GM10266 (cell line): ENCODE results near the gene CEP83.
A peak's percentile ranks its signal among the peaks of the same experiment; 100 is the strongest.
"Not testable (repeated sequence)": the region's sequence is repeated elsewhere in the genome, so short reads cannot be mapped to it uniquely, and the experiment has no call there.

Experiments used
- DNase-seq: peaks from one replicate; pipeline ENCODE4 v3.0.0; 2012; ENCODE audit errors: extremely low spot score
- CTCF ChIP-seq: IDR thresholded peaks from 2 replicates; pipeline ENCODE4 v1.5.1; 2012; ENCODE audit warnings: mild to moderate bottlenecking, low read depth; ENCODE audit not compliant: control insufficient read depth, insufficient read depth; ENCODE audit errors: missing control alignments

CEP83 gene

GRCh38 chr12:94322346-94322745, 137.3 kb downstream of the CEP83 start:
- TF ChIP-seq CTCF = no peak
- DNase-seq = no peak

GRCh38 chr12:94320109-94320508, 139.6 kb downstream of the CEP83 start:
- DNase-seq = no peak
- TF ChIP-seq CTCF = no peak

- no peak for DNase-seq
- no peak for TF ChIP-seq CTCF
Measured at GRCh38 chr12:94318181-94318580, 141.5 kb downstream of the CEP83 start.

GRCh38 chr12:94316600-94316999, 143.1 kb downstream of the CEP83 start:
- DNase-seq = not testable (repeated sequence)

GRCh38 chr12:94312378-94312777, 147.3 kb downstream of the CEP83 start:
- no peak for DNase-seq
- no peak for TF ChIP-seq CTCF

- DNase-seq = peak; percentile 38
- TF ChIP-seq CTCF = no peak
Measured at GRCh38 chr12:94309373-94309772, 150.3 kb downstream of the CEP83 start.

GRCh38 chr12:94308612-94309011, 151.1 kb downstream of the CEP83 start:
- no peak for TF ChIP-seq CTCF
- no peak for DNase-seq
